GM21619 (cell line): ENCODE data around the gene DNAJB6.

Experiments used
- ATAC-seq: cut with Tn5 transposase; IDR thresholded peaks from one replicate; pipeline ENCODE4 v1.9.1; 2021; ENCODE audit not compliant: unreplicated experiment

DNAJB6 gene

GRCh38 chr7:157425137-157425731, 88.4 kb downstream of the DNAJB6 start:
- no peak for ATAC-seq

- ATAC-seq: no peak
Observed at GRCh38 chr7:157425761-157426160, 89.0 kb downstream of the DNAJB6 start.

GRCh38 chr7:157426463-157427301, 89.9 kb downstream of the DNAJB6 start:
- ATAC-seq: no peak

GRCh38 chr7:157427811-157428553, 91.2 kb downstream of the DNAJB6 start:
- no peak for ATAC-seq

GRCh38 chr7:157428554-157428945, 91.7 kb downstream of the DNAJB6 start:
- no peak for ATAC-seq

GRCh38 chr7:157429001-157429679, 92.3 kb downstream of the DNAJB6 start:
- ATAC-seq: no peak

- no peak for ATAC-seq
Observed at GRCh38 chr7:157429680-157430224, 92.9 kb downstream of the DNAJB6 start.

GRCh38 chr7:157430721-157431120, 93.9 kb downstream of the DNAJB6 start:
- ATAC-seq: no peak

- no peak for ATAC-seq
Observed at GRCh38 chr7:157431173-157431950, 94.6 kb downstream of the DNAJB6 start.

- no peak for ATAC-seq
Observed at GRCh38 chr7:157431951-157432540, 95.2 kb downstream of the DNAJB6 start.

- ATAC-seq: no peak
Observed at GRCh38 chr7:157432541-157432956, 95.7 kb downstream of the DNAJB6 start.

GRCh38 chr7:157432957-157433576, 96.3 kb downstream of the DNAJB6 start:
- no peak for ATAC-seq

GRCh38 chr7:157433628-157434027, 96.8 kb downstream of the DNAJB6 start:
- no peak for ATAC-seq

- ATAC-seq: no peak
Observed at GRCh38 chr7:157434231-157434630, 97.4 kb downstream of the DNAJB6 start.

- ATAC-seq: no peak
Observed at GRCh38 chr7:157434701-157435100, 97.9 kb downstream of the DNAJB6 start.

- no peak for ATAC-seq
Observed at GRCh38 chr7:157436076-157436475, 99.3 kb downstream of the DNAJB6 start.

GRCh38 chr7:157436763-157437480, 100.1 kb downstream of the DNAJB6 start:
- no peak for ATAC-seq

GRCh38 chr7:157437519-157438061, 100.8 kb downstream of the DNAJB6 start:
- ATAC-seq: no peak
